Sigmoid colon (tissue), 7 donors: ENCODE results near the gene RPSA. TPM values are rescaled to one million over a fixed set of nuclear protein-coding genes. Genes with fewer than 3 reads are reported as not detected.
A peak's percentile ranks its signal among the peaks of the same experiment; 100 is the strongest.

ENCODE experiments used
- DNase-seq: peaks from one replicate; pipeline ENCODE4 v3.0.0-alpha.2; 2019
- H3K27ac ChIP-seq, 4 donors: fragments of 200-600 bp; sonication (generic); one replicate each; pipeline ENCODE4 v1.5.1; 2016 to 2019; ENCODE audit warnings: mild to moderate bottlenecking in 1 of 4
- H3K27me3 ChIP-seq, 3 donors: fragments of 200-600 bp; sonication (generic); one replicate each; pipeline ENCODE4 v1.5.1; 2019; ENCODE audit warnings: mild to moderate bottlenecking in 1 of 3
- H3K36me3 ChIP-seq, 4 donors: fragments of 200-600 bp; sonication (generic); one replicate each; pipeline ENCODE4 v1.5.1; 2016 to 2019
- H3K4me1 ChIP-seq, 4 donors: fragments of 200-600 bp; sonication (generic); one replicate each; pipeline ENCODE4 v1.5.1; 2017 to 2019
- H3K4me3 ChIP-seq, 4 donors: fragments of 200-600 bp; sonication (generic); one replicate each; pipeline ENCODE4 v1.5.1; 2017 to 2019; ENCODE audit warnings: mild to moderate bottlenecking in 2 of 4, moderate library complexity in 1 of 4
- H3K9me3 ChIP-seq, 4 donors: fragments of 200-600 bp in 3 of 4; sonication (generic) in 3 of 4; one replicate each; pipeline versions ENCODE4 v1.5.1 to v1.6.1; 2013 to 2019
- CTCF ChIP-seq, 4 experiments: fragments of 450-650 bp in 3 of 4; fragments of 200-600 bp in 1 of 4; IDR thresholded peaks; one replicate each; pipeline ENCODE4 v1.5.1; 2016 to 2019; ENCODE audit warnings: antibody characterized with exemption in 4 of 4, mild to moderate bottlenecking in 3 of 4, moderate library complexity in 2 of 4
- EP300 ChIP-seq, 4 donors: sonication (generic); formaldehyde crosslinking; IDR thresholded peaks; one replicate each; pipeline ENCODE4 v1.6.1; 2017; ENCODE audit warnings: antibody characterized with exemption in 4 of 4
- POLR2A ChIP-seq, 2 donors: fragments of 450-650 bp; IDR thresholded peaks; one replicate each; pipeline ENCODE4 v1.6.1; 2016; ENCODE audit warnings: antibody characterized with exemption in 2 of 2, mild to moderate bottlenecking in 2 of 2, moderate library complexity in 2 of 2
- POLR2AphosphoS5 ChIP-seq, 4 donors: sonication (generic); formaldehyde crosslinking; IDR thresholded peaks; one replicate each; pipeline ENCODE4 v1.6.1; 2017; ENCODE audit warnings: antibody characterized with exemption in 4 of 4
- WGBS, 2 donors: extraction: QIAGEN DNeasy Blood & Tissue Kit; methylation state at CpG; one replicate each; pipeline ENCODE4 v1.1.7; 2013; 5-methylcytosine and 5-hydroxymethylcytosine counted together
- intact Hi-C: fragments of 100-400 bp; cut with DNase I; formaldehyde crosslinking; loops from one replicate; pipeline ENCODE4 v1.15.1; 2023
- polyA plus RNA-seq, 3 donors: library from polyadenylated mRNA; stranded (reverse); fragments of 200-250 nt; gene quantifications; one replicate each; pipeline ENCODE4 v1.2.3, GENCODE V29; 2013
- total RNA-seq, 4 donors: library from RNA; depleted of rRNA; stranded (reverse); fragments of >200 nt; gene quantifications; one replicate each; pipeline ENCODE4 v1.1.0, GENCODE V29; 2016
- donor health status: healthy with polysubstance abuse.
- donor health status: Bipolar disorder and iron deficiency.
- donor health status: healthy.

RPSA gene
- total and polyA plus RNA-seq, 7 donors, result 1,024 to 2,115 (median 1,538) TPM

- intact Hi-C loops, result loop anchor here (2.0 kb wide), 1 partner anchor 299 kb away; no protein-coding TSS in a partner anchor
- H3K36me3 ChIP-seq, result peaks cover 16 to 51% (median 31%) of the 10 kb centered on the region in 4 donors
- H3K4me3 ChIP-seq, result peak overlapping the region in 3 of 4 donors; percentile 63 to 83 (median 75)
Observed at GRCh38 chr3:39407773-39408492, 1.4 kb downstream of the RPSA start.

GRCh38 chr3:39408493-39409372 lies 2.2 kb downstream of the RPSA start:
- Histone ChIP-seq H3K4me3 (no peak overlapping the region), H3K9me3 (no peaks in the 10 kb centered on the region), H3K4me1 (peaks cover 0 to 26% (median 16%) of the 10 kb centered on the region in 4 donors), H3K27me3 (no peaks in the 10 kb centered on the region), H3K27ac (peak overlapping the region in 1 of 4 donors; percentile 85), H3K36me3 (peaks cover 18 to 59% (median 36%) of the 10 kb centered on the region in 4 donors)
- TF ChIP-seq EP300 (IDR thresholded peaks at IDR 0.05), result no peak
- no peak for TF ChIP-seq POLR2A (IDR thresholded peaks at IDR 0.05)
- no peak for DNase-seq
- 79 to 81% methylated on average over 21 of the region's 21 CpGs for WGBS, 2 donors
- intact Hi-C loops, result loop anchor here (2.0 kb wide), 1 partner anchor 300 kb away; no protein-coding TSS in a partner anchor

More at GRCh38 chr3:39407773-39408492, 1.4 kb downstream of the RPSA start:
- Histone ChIP-seq H3K4me1 (peaks cover 0 to 26% (median 16%) of the 10 kb centered on the region in 4 donors), H3K27me3 (no peaks in the 10 kb centered on the region), H3K9me3 (no peaks in the 10 kb centered on the region), H3K27ac (peak overlapping the region in 2 of 4 donors; percentile 82 to 85)
- 50 to 64% methylated on average over 6 of the region's 6 CpGs for WGBS, 2 donors
- no peak for TF ChIP-seq EP300 (IDR thresholded peaks at IDR 0.05)
- TF ChIP-seq POLR2A (IDR thresholded peaks at IDR 0.05), result no peak
- DNase-seq, result no peak

- Histone ChIP-seq H3K9me3 (no peaks in the 10 kb centered on the region), H3K4me1 (peaks cover 0 to 26% (median 16%) of the 10 kb centered on the region in 4 donors), H3K4me3 (no peak overlapping the region), H3K27ac (no peak overlapping the region), H3K27me3 (no peaks in the 10 kb centered on the region), H3K36me3 (peaks cover 18 to 68% (median 38%) of the 10 kb centered on the region in 4 donors)
- intact Hi-C loops, result loop anchor here (2.0 kb wide), 1 partner anchor 301 kb away; no protein-coding TSS in a partner anchor
- no peak for DNase-seq
- TF ChIP-seq EP300 (IDR thresholded peaks at IDR 0.05), result no peak
- TF ChIP-seq POLR2AphosphoS5 (IDR thresholded peaks at IDR 0.05), result no peak
- TF ChIP-seq CTCF (IDR thresholded peaks at IDR 0.05), result no peak
- TF ChIP-seq POLR2A (IDR thresholded peaks at IDR 0.05), result no peak
- 58 to 76% methylated on average over 7 of the region's 7 CpGs for WGBS, 2 donors
Observed at GRCh38 chr3:39409514-39410136, 3.1 kb downstream of the RPSA start.

- intact Hi-C loops, result no loop called here
- TF ChIP-seq EP300 (IDR thresholded peaks at IDR 0.05) (no peak), POLR2AphosphoS5 (IDR thresholded peaks at IDR 0.05) (no peak), POLR2A (IDR thresholded peaks at IDR 0.05) (no peak), CTCF (IDR thresholded peaks at IDR 0.05) (no peak)
- peaks cover 18 to 69% (median 38%) of the 10 kb centered on the region in 4 donors for H3K36me3 ChIP-seq
- no peaks in the 10 kb centered on the region for H3K27me3 ChIP-seq
- DNase-seq, result no peak
- H3K27ac ChIP-seq, result no peak overlapping the region
- peaks cover 0 to 26% (median 16%) of the 10 kb centered on the region in 4 donors for H3K4me1 ChIP-seq
- H3K4me3 ChIP-seq, result no peak overlapping the region
- no peaks in the 10 kb centered on the region for H3K9me3 ChIP-seq
- WGBS, 2 donors, result 97 to 98% methylated on average over 6 of the region's 7 CpGs
Observed at GRCh38 chr3:39410893-39411292, 4.4 kb downstream of the RPSA start.

GRCh38 chr3:39412668-39413260 lies 6.2 kb downstream of the RPSA start:
- Histone ChIP-seq H3K27ac (no peak overlapping the region), H3K36me3 (peaks cover 18 to 69% (median 38%) of the 10 kb centered on the region in 4 donors), H3K4me3 (no peak overlapping the region), H3K27me3 (no peaks in the 10 kb centered on the region), H3K4me1 (peaks cover 0 to 17% (median 8%) of the 10 kb centered on the region in 4 donors), H3K9me3 (no peaks in the 10 kb centered on the region)
- WGBS, 2 donors, result 74 to 88% methylated on average over 9 of the region's 9 CpGs
- DNase-seq, result no peak
- intact Hi-C loops, result no loop called here
- TF ChIP-seq CTCF (IDR thresholded peaks at IDR 0.05) (no peak), POLR2AphosphoS5 (IDR thresholded peaks at IDR 0.05) (no peak), POLR2A (IDR thresholded peaks at IDR 0.05) (no peak), EP300 (IDR thresholded peaks at IDR 0.05) (no peak)
